ENCODE data around the gene HS2ST1. TPM values are rescaled to one million over a fixed set of nuclear protein-coding genes. Genes with fewer than 3 reads are reported as not detected.

Gene HS2ST1
- total RNA-seq, 1 donor from 2014 or later = 8.7 TPM

GRCh38 chr1:87030740-87031690 is 116.6 kb downstream of the HS2ST1 start:
- H3K4me3 ChIP-seq (ENCODE audit: low read depth, low read length) = no peak overlapping the region
- DNase-seq (ENCODE audit: low read depth) = no peak
- TF ChIP-seq CTCF (conservative IDR thresholded peaks at IDR 0.05; ENCODE audit: low read depth, low read length) = no peak

GRCh38 chr1:87034351-87034750 is 119.9 kb downstream of the HS2ST1 start:
- H3K4me3 ChIP-seq (ENCODE audit: low read depth, low read length) = no peak overlapping the region
- TF ChIP-seq CTCF (conservative IDR thresholded peaks at IDR 0.05; ENCODE audit: low read depth, low read length) = no peak
- no peak for DNase-seq (ENCODE audit: low read depth)

- H3K4me3 ChIP-seq (ENCODE audit: low read depth, low read length) = no peak overlapping the region
- no peak for TF ChIP-seq CTCF (conservative IDR thresholded peaks at IDR 0.05; ENCODE audit: low read depth, low read length)
- DNase-seq (ENCODE audit: low read depth) = no peak
These were observed 124.7 kb downstream of the HS2ST1 start for GRCh38 chr1:87039096-87039495.

GRCh38 chr1:87042111-87042811 is 127.8 kb downstream of the HS2ST1 start:
- H3K4me3 ChIP-seq (ENCODE audit: low read depth, low read length) = no peak overlapping the region
- no peak for DNase-seq (ENCODE audit: low read depth)
- TF ChIP-seq CTCF (conservative IDR thresholded peaks at IDR 0.05; ENCODE audit: low read depth, low read length) = no peak

GRCh38 chr1:87044424-87044823 is 130.0 kb downstream of the HS2ST1 start:
- H3K4me3 ChIP-seq (ENCODE audit: low read depth, low read length) = no peak overlapping the region
- TF ChIP-seq CTCF (conservative IDR thresholded peaks at IDR 0.05; ENCODE audit: low read depth, low read length) = no peak
- DNase-seq (ENCODE audit: low read depth) = no peak

- no peak for TF ChIP-seq CTCF (conservative IDR thresholded peaks at IDR 0.05; ENCODE audit: low read depth, low read length)
- H3K4me3 ChIP-seq (ENCODE audit: low read depth, low read length) = no peak overlapping the region
- no peak for DNase-seq (ENCODE audit: low read depth)
These were observed 130.4 kb downstream of the HS2ST1 start for GRCh38 chr1:87044840-87045239.

Measured in epithelial cell of proximal tubule (primary cell).